Measurements from ENCODE around the gene MAN2B1.
"Not testable (repeated sequence)": the region's sequence is repeated elsewhere in the genome, so short reads cannot be mapped to it uniquely, and the experiment has no call there.

The MAN2B1 gene

GRCh38 chr19:12666265-12667048, at the start of gene MAN2B1, which contains the start of gene WDR83:
TSS of gene MAN2B1 (minus strand) at chr19:12666742. CDS start at chr19:12666701, 41 bp downstream.
TSS of gene WDR83 (plus strand) at chr19:12666807. CDS start at chr19:12669791, 2,984 bp downstream.
- ChIA-PET CTCF (interaction anchor here (0.9 to 2.1 kb wide), 7 partner anchors 10 to 703 kb away, joined by 3 to 16 read pairs (median 3); partner anchors contain the start of gene DHPS), POLR2A (interaction anchor here (0.6 to 1.0 kb wide), 4 partner anchors 12 to 1085 kb away, joined by 3 to 6 read pairs (median 4); partner anchors contain the start of gene JUNB)
- DNase-seq (ENCODE audit: extremely low spot score), result peak; percentile 94
- TF ChIP-seq, protein P1, sequence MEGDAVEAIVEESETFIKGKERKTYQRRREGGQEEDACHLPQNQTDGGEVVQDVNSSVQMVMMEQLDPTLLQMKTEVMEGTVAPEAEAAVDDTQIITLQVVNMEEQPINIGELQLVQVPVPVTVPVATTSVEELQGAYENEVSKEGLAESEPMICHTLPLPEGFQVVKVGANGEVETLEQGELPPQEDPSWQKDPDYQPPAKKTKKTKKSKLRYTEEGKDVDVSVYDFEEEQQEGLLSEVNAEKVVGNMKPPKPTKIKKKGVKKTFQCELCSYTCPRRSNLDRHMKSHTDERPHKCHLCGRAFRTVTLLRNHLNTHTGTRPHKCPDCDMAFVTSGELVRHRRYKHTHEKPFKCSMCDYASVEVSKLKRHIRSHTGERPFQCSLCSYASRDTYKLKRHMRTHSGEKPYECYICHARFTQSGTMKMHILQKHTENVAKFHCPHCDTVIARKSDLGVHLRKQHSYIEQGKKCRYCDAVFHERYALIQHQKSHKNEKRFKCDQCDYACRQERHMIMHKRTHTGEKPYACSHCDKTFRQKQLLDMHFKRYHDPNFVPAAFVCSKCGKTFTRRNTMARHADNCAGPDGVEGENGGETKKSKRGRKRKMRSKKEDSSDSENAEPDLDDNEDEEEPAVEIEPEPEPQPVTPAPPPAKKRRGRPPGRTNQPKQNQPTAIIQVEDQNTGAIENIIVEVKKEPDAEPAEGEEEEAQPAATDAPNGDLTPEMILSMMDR (IDR thresholded peaks at IDR 0.05; ENCODE audit: control extremely low read depth, extremely low read depth, low read depth, missing control alignments), result no peak

GRCh38 chr19:12715929-12716328, 49.4 kb upstream of the MAN2B1 start:
- ChIA-PET POLR2A (interaction anchor here (0.6 kb wide), 3 partner anchors 34 to 440 kb away, joined by 3 to 4 read pairs (median 4); partner anchors contain the start of gene CALR), CTCF (interaction anchor here (1.0 to 3.7 kb wide), 5 partner anchors 39 to 132 kb away, joined by 3 to 15 read pairs (median 4); no protein-coding TSS in a partner anchor)
- TF ChIP-seq, protein P1 (IDR thresholded peaks at IDR 0.05; ENCODE audit: control extremely low read depth, extremely low read depth, low read depth, missing control alignments), result no peak
- DNase-seq (ENCODE audit: extremely low spot score), result no peak

DNA sequence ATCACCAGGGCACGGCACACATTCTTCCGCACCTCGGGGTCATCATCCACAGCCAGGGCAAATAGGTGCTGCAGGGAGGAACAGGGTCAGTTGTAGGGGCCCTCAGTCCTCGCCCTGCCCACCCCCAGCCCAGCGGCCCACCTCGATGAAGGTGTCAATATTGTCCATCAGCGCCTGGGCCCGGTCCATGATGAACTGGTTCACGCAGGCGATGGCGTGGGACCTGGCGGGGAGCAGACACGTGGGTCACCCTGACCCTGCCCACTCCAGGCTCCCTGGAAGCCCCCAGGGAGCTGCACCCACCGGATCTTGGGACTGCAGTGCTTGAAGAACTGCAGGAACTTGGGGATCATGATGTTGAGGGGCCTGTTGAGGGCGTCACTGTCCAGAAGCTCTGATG, 48.6 kb upstream of the MAN2B1 start:
- no peak for DNase-seq (ENCODE audit: extremely low spot score)
- TF ChIP-seq, protein P1 (IDR thresholded peaks at IDR 0.05; ENCODE audit: control extremely low read depth, extremely low read depth, low read depth, missing control alignments), result no peak
- ChIA-PET CTCF (interaction anchor here (1.0 to 1.3 kb wide), 4 partner anchors 15 to 133 kb away, joined by 3 to 4 read pairs (median 4); no protein-coding TSS in a partner anchor), POLR2A (no interaction called here)

DNA sequence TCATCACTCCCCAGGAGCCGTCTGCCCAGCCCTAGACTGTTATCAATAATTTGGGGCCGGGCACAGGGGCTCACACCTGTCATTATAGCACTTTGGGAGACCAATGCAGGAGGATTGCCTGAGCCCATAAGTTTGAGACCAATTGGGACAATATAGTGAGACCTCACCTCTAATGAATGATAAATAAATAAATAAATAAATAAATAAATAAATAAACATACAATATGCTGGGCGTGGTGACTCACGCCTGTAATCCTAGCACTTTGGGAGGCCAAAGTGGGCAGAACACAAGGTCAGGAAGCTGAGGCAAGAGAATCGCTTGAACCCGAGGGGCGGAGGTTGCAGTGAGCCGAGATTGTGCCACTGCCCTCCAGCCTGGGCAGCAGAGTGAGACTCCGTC, 46.8 kb upstream of the MAN2B1 start:
- DNase-seq (ENCODE audit: extremely low spot score); POLR2A ChIA-PET: not testable (repeated sequence)
- CTCF ChIA-PET, result interaction anchor here (0.9 to 2.4 kb wide), 5 partner anchors 10 to 134 kb away, joined by 3 to 8 read pairs (median 3); no protein-coding TSS in a partner anchor

DNA sequence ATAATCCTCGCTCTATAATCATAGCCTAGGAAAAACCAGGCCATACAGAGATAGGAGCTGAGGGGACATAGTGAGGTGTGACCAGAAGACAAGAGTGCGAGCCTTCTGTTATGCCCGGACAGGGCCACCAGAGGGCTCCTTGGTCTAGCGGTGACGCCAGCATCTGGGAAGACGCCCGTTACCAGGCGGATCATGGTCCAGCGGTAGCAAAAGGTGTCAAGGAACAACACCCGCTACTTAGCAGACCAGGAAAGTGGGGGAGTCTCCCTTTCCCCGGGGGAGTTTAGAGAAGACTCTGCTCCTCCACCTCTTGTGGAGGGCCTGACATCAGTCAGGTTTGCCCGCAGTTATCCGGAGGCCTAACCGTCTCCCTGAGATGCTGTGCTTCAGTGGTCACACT, 45.5 kb upstream of the MAN2B1 start:
- CTCF ChIA-PET, result interaction anchor here (1.3 kb wide), 1 partner anchor 46 kb away, joined by 5 read pairs; no protein-coding TSS in a partner anchor
- DNase-seq (ENCODE audit: extremely low spot score); POLR2A ChIA-PET: not testable (repeated sequence)

DNA sequence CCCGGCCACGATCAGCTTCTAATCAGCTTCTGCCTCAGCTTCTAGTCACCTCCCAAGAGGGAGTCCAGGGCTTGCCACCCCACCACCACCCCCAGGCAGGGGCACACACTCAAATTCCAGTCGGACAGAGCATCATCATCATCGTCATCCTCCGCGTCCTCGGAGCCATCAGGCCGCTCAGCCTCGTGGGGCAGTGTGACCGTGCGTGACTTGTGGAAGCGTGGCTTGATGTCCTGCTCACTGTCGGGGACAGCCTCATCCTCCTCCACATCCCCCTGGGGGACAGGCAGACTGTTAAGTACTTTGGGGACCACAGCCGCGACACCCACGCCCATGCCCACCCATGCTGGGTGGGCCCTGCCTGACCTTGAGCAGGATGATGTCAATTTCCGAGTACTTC, 44.6 kb upstream of the MAN2B1 start:
- ChIA-PET POLR2A (no interaction called here), CTCF (interaction anchor here (1.4 to 1.8 kb wide), 2 partner anchors 23 to 46 kb away, joined by 3 to 4 read pairs; no protein-coding TSS in a partner anchor)
- TF ChIP-seq, protein P1 (IDR thresholded peaks at IDR 0.05; ENCODE audit: control extremely low read depth, extremely low read depth, low read depth, missing control alignments), result no peak
- no peak for DNase-seq (ENCODE audit: extremely low spot score)

DNA sequence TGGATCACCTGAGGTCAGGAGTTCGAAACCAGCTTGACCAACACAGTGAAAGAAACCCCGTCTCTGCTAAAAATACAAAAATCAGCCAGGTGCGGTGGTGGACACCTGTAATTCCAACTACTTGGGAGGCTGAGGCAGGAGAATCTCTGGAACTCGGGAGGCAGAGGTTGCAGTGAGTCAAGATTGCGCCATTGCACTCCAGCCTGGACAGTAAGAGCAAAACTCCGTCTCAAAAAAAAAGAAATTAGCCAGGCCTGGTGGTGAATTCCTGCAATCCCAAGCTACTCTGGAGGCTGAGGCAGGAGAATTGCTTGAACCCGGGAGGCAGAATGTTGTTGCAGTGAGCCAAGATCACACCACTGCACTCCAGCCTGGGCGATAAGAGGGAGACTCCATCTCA, 42.1 kb upstream of the MAN2B1 start:
- ChIA-PET POLR2A (interaction anchor here (0.5 kb wide), 1 partner anchor 27 kb away, joined by 4 read pairs; no protein-coding TSS in a partner anchor), CTCF (interaction anchor here (1.0 to 1.6 kb wide), 7 partner anchors 15 to 139 kb away, joined by 3 to 5 read pairs (median 4); partner anchors contain the start of gene TRIR)
- DNase-seq (ENCODE audit: extremely low spot score), result no peak
- TF ChIP-seq, protein P1 (IDR thresholded peaks at IDR 0.05; ENCODE audit: control extremely low read depth, extremely low read depth, low read depth, missing control alignments), result no peak
